HUES48 (cell line): ENCODE measurements around the gene KLF2.

Experiments used
- H3K27ac ChIP-seq: one replicate; pipeline ENCODE4 v1.7.0; 2013; ENCODE audit warnings: low read depth, low read length, inconsistent platforms
- H3K27me3 ChIP-seq: 2 replicates; pipeline ENCODE4 v1.6.1; 2013; ENCODE audit warnings: mild to moderate bottlenecking, low read length; ENCODE audit not compliant: control insufficient read depth, insufficient read depth
- H3K36me3 ChIP-seq: 2 replicates; pipeline ENCODE4 v1.6.1; 2013; ENCODE audit warnings: low read length; ENCODE audit not compliant: control insufficient read depth, insufficient read depth
- H3K4me1 ChIP-seq: 2 replicates; pipeline ENCODE4 v1.6.1; 2013; ENCODE audit warnings: mild to moderate bottlenecking, low read length; ENCODE audit not compliant: control insufficient read depth, insufficient read depth
- H3K4me3 ChIP-seq: 2 replicates; pipeline ENCODE4 v1.5.1; 2013; ENCODE audit warnings: mild to moderate bottlenecking, low read depth, low read length
- H3K9ac ChIP-seq: 2 replicates; pipeline ENCODE4 v1.6.1; 2013; ENCODE audit warnings: mild to moderate bottlenecking, low read depth, low read length, moderate library complexity
- H3K9me3 ChIP-seq: 2 replicates; pipeline ENCODE4 v1.6.1; 2013; ENCODE audit warnings: low read length; ENCODE audit not compliant: control insufficient read depth, insufficient read depth

KLF2 gene

DNA sequence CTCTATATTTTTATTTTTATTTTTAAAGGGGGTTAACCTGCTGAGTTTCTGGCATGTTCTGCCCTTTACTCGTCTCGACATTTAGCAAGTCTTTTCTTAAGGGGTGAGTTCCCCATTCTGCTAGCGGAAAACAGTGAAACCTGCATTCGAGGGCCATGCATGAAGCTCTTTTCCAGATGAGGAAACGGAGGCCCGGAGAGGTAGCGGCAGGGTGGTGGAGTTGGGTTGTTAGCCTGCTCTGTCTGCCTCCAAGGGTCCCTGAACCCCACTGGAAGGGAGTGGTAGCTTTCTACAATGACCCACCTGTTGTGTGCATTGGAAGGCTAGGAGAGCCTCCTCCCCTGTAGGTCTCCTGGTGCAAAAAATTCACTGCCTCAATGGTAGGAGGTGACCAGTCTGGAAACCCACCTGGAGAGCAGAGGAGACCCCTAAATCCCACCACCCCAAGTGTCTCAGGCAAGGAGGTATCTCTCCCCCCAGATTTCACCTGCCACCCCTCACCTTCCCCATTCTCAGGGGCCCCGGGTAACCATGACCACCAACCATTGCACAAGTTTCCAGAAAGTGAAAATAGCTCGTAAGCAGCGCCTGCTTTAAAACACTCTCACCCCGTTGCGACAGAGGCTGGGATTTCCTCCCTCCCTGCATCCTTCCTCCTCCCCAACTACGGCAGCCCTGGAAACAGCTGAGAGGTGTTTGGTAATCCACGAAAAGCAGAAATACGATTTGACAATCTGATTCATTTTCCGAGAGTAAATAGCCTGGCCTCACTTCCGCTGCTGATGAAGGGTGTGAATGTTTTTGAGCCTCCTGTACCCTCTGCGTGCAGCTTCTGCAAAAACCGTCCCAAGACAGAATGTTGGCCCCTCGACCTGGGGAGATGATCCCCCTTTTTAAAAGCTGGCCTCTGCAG, 3.5 kb downstream of the KLF2 start:
- H3K9ac ChIP-seq = no peak overlapping the region
- H3K36me3 ChIP-seq = no peaks in the 10 kb centered on the region
- no peak overlapping the region for H3K4me3 ChIP-seq
- H3K27me3 ChIP-seq = peaks cover 67% of the 10 kb centered on the region
- no peaks in the 10 kb centered on the region for H3K9me3 ChIP-seq
- no peak overlapping the region for H3K27ac ChIP-seq
- no peaks in the 10 kb centered on the region for H3K4me1 ChIP-seq

DNA sequence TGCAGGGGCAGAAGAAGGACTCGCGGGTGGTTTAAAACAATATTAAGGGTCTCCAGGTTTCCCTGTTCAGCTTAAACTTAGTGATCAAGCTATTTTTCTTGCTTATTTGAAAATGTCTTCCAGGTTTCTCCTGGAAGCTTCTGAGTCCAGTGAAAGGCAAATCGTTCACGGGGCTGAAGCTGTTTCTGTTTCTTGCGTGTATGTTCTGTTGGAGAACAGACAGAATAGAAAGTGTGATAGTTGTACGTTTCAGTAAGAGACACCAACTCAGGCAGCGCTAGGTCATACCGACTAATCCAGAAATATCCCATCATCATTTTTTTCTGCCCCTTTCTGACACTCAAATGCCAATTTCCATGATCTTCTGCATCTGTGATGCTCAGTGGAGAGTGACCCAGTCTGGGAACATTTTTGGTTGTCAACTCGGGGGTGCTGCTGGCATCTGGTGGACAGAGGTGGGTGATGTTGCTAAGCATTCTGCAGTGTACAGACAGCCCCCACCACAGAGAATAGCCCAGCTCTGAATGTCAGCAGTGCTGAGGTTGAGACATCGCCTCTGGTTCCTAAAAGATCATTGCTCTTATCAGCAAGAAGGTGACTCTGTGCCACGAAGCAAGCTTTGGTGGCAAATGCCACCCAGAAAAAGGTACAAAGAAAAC, 4.3 kb downstream of the KLF2 start:
- Histone ChIP-seq H3K9ac (no peak overlapping the region), H3K27ac (no peak overlapping the region), H3K9me3 (no peaks in the 10 kb centered on the region), H3K27me3 (peaks cover 59% of the 10 kb centered on the region), H3K4me3 (no peak overlapping the region), H3K4me1 (no peaks in the 10 kb centered on the region), H3K36me3 (no peaks in the 10 kb centered on the region)

DNA sequence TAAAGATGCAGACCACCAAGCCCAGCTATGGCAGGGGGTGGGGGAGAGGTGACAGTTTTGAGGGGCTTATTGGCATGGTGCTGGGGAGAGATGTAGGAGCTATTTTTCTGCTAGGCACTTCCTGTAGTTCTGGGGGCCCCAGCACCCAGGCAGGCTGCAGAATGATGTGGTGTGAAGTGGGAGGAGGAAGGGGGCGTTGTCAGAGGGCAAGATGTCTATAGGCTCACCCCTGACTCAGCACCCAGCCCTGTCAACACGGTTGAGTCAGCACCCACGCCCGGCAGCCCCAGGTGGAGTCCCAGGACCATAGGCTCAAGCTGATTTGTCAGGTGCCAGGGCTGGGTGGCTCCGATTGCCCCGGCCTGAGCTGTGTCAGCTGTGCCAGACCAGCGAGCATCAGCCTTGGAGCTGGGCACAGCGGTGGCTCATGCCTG, 5.8 kb downstream of the KLF2 start:
- no peaks in the 10 kb centered on the region for H3K9me3 ChIP-seq
- H3K36me3 ChIP-seq = no peaks in the 10 kb centered on the region
- H3K4me1 ChIP-seq = no peaks in the 10 kb centered on the region
- H3K27me3 ChIP-seq = peaks cover 46% of the 10 kb centered on the region
- H3K4me3 ChIP-seq = no peak overlapping the region
- no peak overlapping the region for H3K27ac ChIP-seq
- H3K9ac ChIP-seq = no peak overlapping the region

DNA sequence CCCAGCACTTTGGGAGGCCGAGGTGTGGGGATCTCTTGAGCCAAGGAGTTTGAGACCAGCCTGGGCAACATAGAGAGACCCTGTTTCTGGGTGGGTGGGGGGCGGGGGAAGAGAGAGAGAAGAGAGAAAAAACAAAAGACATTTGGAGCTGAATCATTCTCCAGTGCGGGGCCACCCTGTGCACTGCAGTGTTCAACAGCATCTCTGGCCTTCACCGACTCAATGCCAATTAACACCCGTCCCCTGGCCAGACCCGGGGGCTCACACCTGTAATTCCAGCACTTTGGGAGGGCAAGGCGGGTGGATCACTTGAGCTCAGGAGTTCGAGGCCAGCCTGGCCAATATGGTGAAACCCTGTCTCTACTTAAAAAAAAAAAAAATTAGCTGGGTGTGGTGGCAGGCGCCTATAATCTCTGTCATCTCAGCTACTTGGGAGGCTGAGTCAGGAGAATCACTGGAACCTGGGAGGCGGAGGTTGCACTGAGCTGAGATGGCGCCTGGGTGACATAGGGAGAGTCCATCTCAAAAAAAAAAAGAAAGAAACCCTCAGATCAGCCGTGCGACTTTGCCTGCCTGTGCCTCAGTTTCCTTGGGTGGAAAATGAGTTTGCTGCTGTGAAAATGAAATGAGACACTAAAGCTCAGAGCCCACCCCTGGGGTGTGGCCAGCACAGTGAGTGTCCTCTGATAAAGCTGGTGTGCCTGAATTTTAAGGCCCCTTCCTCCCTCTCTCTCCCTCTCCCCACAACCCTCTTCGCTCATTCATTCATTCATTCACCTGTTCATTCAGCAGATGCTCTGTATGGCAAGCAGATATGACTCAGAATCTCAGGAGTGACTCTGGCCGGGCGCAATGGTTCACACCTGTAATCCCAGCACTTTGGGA, 6.4 kb downstream of the KLF2 start:
- Histone ChIP-seq H3K4me3 (no peak overlapping the region), H3K27me3 (peaks cover 41% of the 10 kb centered on the region), H3K36me3 (no peaks in the 10 kb centered on the region), H3K27ac (no peak overlapping the region), H3K9me3 (no peaks in the 10 kb centered on the region), H3K4me1 (no peaks in the 10 kb centered on the region), H3K9ac (no peak overlapping the region)

DNA sequence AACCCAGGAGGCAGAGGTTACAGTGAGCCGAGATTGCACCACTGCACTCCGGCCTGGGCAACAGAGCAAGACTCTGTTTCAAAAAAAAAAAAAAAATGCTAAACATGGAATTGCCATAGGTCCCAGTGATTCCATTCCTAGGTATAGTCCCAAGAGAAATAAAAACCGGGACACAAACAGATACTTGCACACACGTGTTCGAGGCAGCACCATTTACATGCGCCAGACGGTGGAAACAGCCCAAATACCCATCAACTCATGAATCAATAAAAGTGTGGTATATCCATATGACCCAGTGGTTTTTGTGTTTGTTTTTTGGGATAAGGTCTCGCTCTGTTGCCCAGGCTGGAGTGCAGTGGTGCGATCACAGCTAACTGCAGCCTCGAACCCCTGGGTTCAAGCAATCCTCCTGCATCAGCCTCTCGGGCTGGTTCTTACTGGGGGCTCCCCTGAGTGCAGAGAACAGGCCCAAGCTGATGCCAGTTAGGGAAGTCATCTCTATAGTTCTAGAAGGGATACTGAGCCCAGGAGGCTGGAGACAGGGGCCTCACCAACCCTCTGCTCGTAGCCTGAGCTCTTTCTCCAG, 8.5 kb downstream of the KLF2 start:
- no peak overlapping the region for H3K27ac ChIP-seq
- no peaks in the 10 kb centered on the region for H3K9me3 ChIP-seq
- no peak overlapping the region for H3K9ac ChIP-seq
- H3K27me3 ChIP-seq = peaks cover 20% of the 10 kb centered on the region
- H3K4me1 ChIP-seq = no peaks in the 10 kb centered on the region
- no peaks in the 10 kb centered on the region for H3K36me3 ChIP-seq
- H3K4me3 ChIP-seq = no peak overlapping the region

DNA sequence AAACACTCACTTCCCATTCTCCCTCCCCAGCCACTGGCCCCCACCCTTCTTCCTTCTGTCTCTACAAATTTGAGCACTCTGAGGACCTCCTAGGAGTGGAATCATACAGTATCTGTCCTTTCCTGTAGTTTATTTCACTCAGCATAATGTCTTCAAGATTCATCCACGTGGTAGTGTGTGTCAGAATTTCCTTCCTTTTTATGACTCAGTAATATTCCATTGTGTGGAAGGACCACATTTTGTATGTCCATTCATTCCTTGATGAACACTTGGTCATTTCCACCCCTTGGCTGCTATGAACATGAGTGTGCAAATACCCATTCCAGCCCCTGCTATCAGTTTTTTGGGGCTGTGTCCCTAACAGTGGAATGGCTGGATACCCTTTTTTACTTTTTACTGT, 9.8 kb downstream of the KLF2 start:
- Histone ChIP-seq H3K9me3 (no peaks in the 10 kb centered on the region), H3K9ac (no peak overlapping the region), H3K4me1 (peaks cover 6% of the 10 kb centered on the region; the same call in 1 of the 2 replicates), H3K4me3 (no peak overlapping the region), H3K27me3 (peaks cover 7% of the 10 kb centered on the region), H3K36me3 (no peaks in the 10 kb centered on the region), H3K27ac (no peak overlapping the region)

DNA sequence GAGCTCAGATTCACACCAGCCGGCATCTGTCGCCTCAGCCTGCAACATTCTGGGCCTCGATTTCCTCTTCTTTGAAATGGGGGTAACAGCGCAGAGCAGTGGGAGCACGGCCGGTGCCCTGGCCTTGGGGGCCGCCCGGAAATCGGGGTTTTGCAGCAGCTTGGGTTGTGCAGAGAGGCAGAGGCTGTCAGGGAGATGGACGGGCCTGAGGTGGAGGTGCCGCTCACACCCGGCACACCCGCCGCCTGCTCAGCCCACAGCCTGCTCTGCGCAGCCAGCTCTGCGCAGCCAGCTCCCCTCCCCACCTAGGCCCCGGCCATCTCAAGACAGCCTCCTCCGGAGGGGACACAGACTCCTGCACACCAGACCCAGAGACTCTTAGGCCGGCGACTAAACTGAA, 10.6 kb downstream of the KLF2 start:
- Histone ChIP-seq H3K4me1 (peaks cover 8% of the 10 kb centered on the region; the same call in 1 of the 2 replicates), H3K9ac (no peak overlapping the region), H3K27ac (no peak overlapping the region), H3K4me3 (no peak overlapping the region), H3K9me3 (no peaks in the 10 kb centered on the region), H3K36me3 (no peaks in the 10 kb centered on the region), H3K27me3 (no peaks in the 10 kb centered on the region)

DNA sequence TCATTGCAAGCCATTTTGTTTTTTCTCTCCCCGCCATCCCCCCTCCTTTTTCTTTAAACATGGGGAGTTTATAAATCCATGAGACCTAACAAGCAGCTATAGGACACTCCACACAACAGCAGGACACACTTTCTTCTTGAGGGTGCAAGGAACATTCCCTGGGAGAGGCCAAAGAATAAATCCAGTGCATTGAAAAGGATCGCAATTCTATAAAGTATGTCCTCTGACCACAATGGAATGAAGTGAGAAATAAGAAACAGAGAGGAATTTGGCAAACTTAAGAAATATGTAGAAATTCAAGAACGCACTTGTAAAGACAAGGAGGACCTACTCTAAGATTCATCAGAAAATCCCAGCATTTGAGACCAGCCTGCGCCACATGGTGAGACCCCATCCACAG, 11.9 kb downstream of the KLF2 start:
- Histone ChIP-seq H3K27ac (no peak overlapping the region), H3K27me3 (no peaks in the 10 kb centered on the region)

DNA sequence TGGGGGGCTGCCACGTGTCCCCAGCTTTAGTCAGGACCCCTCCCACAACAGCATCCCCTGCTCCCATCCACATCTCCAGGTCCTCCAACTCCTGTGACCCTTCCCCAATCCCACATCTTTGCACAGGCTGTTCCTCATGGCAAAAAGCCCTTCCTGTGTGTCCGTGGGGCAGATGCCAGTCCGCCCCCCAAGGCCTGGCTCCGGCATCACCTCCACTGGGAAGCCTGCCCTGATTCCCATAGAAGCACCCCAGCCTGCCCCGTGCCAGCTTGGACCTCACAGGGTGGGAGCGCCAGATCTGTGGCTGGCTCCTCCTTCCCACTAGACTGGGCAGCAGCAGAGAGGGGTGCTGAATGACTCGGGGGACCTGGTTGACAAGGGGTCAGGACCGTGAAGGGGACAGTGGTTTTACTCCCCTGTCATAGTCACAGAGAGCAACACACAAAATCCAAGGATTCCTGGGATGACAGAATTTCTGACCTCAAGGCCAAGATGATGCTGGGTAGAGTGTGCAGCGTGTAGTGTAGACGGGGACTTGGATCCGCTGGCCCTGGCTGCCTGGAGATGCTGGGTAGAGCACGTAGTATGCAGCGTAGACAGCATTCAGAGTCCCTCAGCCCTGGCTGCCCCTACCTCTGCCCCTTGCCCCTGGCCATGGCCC, 13.3 kb downstream of the KLF2 start:
- H3K9ac ChIP-seq = no peak overlapping the region
- H3K36me3 ChIP-seq = no peaks in the 10 kb centered on the region
- H3K9me3 ChIP-seq = no peaks in the 10 kb centered on the region
- no peaks in the 10 kb centered on the region for H3K27me3 ChIP-seq
- no peak overlapping the region for H3K4me3 ChIP-seq
- H3K27ac ChIP-seq = no peak overlapping the region
- H3K4me1 ChIP-seq = peaks cover 9% of the 10 kb centered on the region; the same call in 1 of the 2 replicates

More for the DNA sequence above, 11.9 kb downstream of the KLF2 start:
- H3K4me3 ChIP-seq = no peak overlapping the region
- no peak overlapping the region for H3K9ac ChIP-seq
- H3K9me3 ChIP-seq = no peaks in the 10 kb centered on the region
- peaks cover 9% of the 10 kb centered on the region; the same call in 1 of the 2 replicates for H3K4me1 ChIP-seq
- no peaks in the 10 kb centered on the region for H3K36me3 ChIP-seq
